Panc1 (cell line): ENCODE measurements around the gene SUCO.

Experiments
- CTCF ChIP-seq: fragments of 450-650 bp; IDR thresholded peaks from 2 replicates; pipeline ENCODE4 v1.5.1; 2017; ENCODE audit warnings: mild to moderate bottlenecking
- REST ChIP-seq, 2 experiments: IDR thresholded peaks; 2 replicates each; pipeline ENCODE4 v1.6.1; 2011 to 2012; ENCODE audit warnings: low read depth in 2 of 2, control low read depth in 1 of 2, low read length in 1 of 2, mild to moderate bottlenecking in 1 of 2, moderate library complexity in 1 of 2; ENCODE audit not compliant: insufficient read depth in 1 of 2
- TCF7L2 ChIP-seq: IDR thresholded peaks from 2 replicates; pipeline ENCODE4 v1.6.1; 2011; ENCODE audit warnings: mild to moderate bottlenecking, low read depth, low read length, inconsistent platforms

- TF ChIP-seq CTCF = no peak
- TF ChIP-seq TCF7L2 = no peak
- no peak for TF ChIP-seq REST (IDR thresholded peaks at IDR 0.05; ENCODE audit: insufficient read depth in 1 of 2, low read depth in 2 of 2, low read length in 1 of 2)
Observed at GRCh38 chr1:172630868-172631267, 97.9 kb downstream of the SUCO start.
